Umbilical cord (tissue), 2 donors: Measurements from ENCODE around the gene GAA. TPM values are rescaled to one million over a fixed set of nuclear protein-coding genes. Genes with fewer than 3 reads are reported as not detected.

ENCODE experiments used
- DNase-seq: peaks from one replicate; pipeline ENCODE4 v3.0.0-alpha.2; 2015; ENCODE audit warnings: low spot score
- total RNA-seq: library from RNA; depleted of rRNA; stranded (reverse); fragments of >200 nt; gene quantifications from one replicate; pipeline ENCODE4 v1.2.3, GENCODE V29; 2014; ENCODE audit warnings: low replicate concordance; ENCODE audit not compliant: insufficient read depth

The GAA gene
- total RNA-seq, 1 donor from 2014 or later, result 29.9 TPM

DNA sequence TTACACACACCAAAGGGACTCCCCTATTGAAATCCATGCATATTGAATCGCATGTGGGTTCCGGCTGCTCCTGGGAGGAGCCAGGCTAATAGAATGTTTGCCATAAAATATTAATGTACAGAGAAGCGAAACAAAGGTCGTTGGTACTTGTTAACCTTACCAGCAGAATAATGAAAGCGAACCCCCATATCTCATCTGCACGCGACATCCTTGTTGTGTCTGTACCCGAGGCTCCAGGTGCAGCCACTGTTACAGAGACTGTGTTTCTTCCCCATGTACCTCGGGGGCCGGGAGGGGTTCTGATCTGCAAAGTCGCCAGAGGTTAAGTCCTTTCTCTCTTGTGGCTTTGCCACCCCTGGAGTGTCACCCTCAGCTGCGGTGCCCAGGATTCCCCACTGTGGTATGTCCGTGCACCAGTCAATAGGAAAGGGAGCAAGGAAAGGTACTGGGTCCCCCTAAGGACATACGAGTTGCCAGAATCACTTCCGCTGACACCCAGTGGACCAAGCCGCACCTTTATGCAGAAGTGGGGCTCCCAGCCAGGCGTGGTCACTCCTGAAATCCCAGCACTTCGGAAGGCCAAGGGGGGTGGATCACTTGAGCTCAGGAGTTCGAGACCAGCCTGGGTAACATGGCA is 2.2 kb downstream of the GAA start:
- DNase-seq, result no peak

GRCh38 chr17:80104321-80104955 is 3.1 kb downstream of the GAA start:
- DNase-seq, result peak; percentile 44

DNA sequence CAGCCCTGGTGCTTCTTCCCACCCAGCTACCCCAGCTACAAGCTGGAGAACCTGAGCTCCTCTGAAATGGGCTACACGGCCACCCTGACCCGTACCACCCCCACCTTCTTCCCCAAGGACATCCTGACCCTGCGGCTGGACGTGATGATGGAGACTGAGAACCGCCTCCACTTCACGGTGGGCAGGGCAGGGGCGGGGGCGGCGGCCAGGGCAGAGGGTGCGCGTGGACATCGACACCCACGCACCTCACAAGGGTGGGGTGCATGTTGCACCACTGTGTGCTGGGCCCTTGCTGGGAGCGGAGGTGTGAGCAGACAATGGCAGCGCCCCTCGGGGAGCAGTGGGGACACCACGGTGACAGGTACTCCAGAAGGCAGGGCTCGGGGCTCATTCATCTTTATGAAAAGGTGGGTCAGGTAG is 3.6 kb downstream of the GAA start:
- no peak for DNase-seq

DNA sequence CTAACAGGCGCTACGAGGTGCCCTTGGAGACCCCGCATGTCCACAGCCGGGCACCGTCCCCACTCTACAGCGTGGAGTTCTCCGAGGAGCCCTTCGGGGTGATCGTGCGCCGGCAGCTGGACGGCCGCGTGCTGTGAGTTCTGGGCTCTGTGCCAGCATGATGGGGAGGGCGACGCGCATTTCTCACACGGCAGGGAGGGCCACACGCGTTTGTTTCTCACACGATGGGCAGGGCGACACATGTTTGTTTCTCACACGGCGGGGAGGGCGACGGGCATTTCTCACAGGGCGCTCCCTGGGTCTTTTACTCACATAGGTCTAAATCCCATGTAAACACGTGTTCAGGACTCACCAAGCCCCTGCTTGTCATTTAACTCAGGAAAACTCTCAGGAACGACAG is 4.4 kb downstream of the GAA start:
- no peak for DNase-seq

GRCh38 chr17:80106176-80106575 is 4.8 kb downstream of the GAA start:
- DNase-seq, result peak; percentile 21

- DNase-seq, result no peak
Measured at GRCh38 chr17:80106751-80107150, 5.4 kb downstream of the GAA start.

DNA sequence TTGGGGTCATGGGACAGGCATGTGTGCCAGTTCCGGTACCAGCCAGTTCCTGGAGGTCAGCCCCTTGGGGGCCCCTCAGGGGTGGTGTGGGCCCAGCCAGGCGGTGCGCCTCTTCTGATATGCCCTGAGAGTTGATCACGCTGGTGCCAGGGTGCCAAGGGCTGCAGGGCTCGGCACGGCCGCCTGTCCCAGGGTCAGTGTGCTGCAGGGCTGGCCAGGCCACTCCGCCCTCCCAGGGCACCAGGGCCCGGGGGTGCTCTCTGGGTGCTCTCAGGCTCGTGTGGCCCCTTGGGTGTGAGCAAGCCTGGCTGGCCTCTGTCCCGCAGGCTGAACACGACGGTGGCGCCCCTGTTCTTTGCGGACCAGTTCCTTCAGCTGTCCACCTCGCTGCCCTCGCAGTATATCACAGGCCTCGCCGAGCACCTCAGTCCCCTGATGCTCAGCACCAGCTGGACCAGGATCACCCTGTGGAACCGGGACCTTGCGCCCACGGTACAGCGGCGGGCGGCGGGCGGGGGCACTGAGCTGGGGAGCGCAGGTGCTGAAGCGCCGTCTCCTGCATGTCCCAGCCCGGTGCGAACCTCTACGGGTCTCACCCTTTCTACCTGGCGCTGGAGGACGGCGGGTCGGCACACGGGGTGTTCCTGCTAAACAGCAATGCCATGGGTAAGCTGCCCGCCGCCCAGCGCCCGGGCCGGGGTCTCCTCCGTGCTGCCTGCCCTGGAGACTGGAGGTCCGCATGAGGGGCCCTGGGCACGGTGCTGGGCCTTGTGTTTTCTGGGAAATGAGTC is 6.0 kb downstream of the GAA start:
- DNase-seq, result no peak

- no peak for DNase-seq
Measured at GRCh38 chr17:80108036-80108971, 6.9 kb downstream of the GAA start.

DNA sequence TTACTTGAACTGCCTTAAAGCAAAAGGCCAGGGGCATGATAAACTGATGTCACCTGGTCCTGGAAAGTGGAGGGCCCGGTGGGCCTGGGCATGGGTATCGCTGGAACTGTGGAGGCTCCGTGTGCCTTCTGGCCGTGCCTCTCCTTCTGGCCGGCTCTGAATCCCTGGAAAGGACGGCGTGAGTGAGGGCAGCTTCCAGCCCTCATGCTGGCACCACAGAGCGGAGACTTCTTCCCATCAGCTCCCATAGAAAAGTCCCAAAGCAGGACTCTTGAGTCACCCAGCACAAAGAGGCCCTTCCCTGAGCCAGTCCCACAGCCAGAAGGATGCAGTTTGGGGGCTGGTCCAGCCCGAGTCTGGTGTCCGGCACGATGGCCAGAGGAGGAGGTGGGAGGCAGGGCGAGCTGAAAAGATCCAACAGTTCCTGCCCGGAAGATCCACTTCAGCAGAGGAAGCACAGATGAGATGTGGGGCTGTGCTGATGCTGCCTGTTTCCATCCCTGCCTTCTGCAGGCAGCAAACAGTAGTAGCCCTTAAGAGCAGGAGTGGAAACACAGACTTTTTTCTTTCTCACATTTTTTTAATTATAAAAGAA is 7.8 kb downstream of the GAA start:
- DNase-seq, result no peak

DNA sequence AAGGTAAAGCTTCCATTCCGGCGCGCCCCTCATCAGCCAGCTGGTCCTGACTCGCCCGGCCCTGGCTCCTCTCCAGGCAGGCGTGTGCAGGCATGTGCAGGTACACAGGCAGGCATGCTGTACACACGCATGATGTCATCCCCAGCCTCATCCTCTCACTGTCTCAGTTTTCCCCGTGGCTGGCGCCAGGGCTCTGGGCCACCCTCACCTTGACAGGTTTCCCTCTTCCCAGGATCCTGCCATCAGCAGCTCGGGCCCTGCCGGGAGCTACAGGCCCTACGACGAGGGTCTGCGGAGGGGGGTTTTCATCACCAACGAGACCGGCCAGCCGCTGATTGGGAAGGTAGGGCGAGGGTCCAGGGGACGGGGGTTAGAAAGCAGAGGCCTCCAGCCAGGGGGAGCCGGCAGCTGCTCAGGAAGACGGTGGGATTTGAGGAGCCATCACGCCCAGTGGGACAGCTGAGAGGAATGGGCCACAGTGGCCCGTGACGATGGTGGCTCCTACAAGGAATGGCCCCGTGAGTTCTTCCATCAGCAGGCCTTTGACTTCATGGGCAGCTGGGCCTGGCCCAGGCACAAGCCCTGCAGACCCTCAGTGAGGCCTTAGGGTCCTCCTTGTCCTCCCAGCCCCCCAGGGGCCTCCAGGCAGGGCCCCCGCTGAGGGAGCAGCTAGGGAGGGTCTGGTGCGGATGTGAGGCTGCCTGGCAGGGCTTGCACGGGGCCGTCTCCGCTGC is 8.5 kb downstream of the GAA start:
- peak; percentile 72 for DNase-seq

DNA sequence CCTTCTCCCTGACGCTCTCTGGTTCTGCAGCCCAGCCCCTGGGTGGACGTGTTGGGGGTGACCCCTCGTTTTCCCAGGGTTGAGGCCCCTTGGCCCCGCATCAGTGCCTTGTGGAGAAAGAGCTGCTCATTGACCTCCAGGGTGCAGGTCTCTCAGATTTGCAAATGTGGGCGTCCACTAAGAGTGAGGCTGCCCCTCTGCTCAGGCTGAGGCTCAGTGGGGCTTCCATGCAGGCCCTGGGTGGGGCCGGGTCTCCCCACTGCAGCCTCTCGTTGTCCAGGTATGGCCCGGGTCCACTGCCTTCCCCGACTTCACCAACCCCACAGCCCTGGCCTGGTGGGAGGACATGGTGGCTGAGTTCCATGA is 9.0 kb downstream of the GAA start:
- DNase-seq, result no peak

GRCh38 chr17:80110927-80111701 is 9.7 kb downstream of the GAA start:
- DNase-seq, result no peak

DNA sequence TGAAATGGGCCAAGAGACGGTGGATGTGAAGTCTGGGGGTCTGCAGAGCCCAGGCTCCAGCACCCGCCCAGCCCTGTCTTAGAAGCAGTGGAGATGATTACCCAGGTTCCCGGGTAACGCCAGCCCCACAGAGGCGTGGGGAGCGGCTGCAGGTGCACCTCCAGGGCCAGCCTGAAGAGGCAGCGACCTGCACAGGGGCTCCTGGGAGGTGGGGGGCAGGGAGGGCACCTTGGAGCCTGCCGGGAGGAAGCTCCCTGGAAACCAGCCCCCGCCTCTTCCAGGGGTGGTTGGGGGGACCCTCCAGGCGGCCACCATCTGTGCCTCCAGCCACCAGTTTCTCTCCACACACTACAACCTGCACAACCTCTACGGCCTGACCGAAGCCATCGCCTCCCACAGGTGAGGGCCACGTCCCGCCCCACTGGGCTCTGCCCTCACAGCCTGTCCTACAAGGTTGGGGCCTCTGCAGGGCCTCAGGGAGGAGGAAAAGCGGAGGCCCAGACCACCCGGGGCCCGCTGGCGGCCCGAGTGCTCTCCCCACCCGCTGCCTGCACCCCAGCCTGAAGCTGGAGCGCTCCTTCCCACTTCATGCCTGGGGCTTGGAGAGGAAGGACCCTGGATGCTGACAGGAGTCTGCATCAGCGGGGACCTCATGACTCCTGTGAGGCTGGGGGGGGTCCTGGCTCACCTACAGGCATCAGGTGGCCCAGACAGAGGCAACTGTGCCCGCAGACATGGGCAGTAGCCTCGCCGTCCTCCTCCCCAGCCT is 10.5 kb downstream of the GAA start:
- DNase-seq, result no peak

DNA sequence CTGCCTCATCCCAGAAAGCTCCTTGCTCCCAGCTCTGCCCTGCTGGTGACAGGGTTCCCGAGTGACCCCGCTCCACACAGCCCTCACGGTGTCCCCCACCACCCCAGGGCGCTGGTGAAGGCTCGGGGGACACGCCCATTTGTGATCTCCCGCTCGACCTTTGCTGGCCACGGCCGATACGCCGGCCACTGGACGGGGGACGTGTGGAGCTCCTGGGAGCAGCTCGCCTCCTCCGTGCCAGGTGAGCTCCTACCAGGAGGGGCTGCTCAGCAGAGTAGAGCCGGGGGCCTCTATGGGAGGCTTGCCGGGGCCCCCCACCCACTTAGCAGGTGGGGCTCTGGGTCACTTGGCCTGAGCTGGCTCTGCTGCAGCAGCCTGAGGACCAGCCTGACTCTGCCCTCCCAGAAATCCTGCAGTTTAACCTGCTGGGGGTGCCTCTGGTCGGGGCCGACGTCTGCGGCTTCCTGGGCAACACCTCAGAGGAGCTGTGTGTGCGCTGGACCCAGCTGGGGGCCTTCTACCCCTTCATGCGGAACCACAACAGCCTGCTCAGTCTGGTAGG is 11.2 kb downstream of the GAA start:
- no peak for DNase-seq

- no peak for DNase-seq
Measured at GRCh38 chr17:80113033-80113484, 11.7 kb downstream of the GAA start.

GRCh38 chr17:80114758-80115157 is 13.4 kb downstream of the GAA start:
- no peak for DNase-seq

GRCh38 chr17:80115159-80115558 is 13.8 kb downstream of the GAA start:
- DNase-seq, result no peak

DNA sequence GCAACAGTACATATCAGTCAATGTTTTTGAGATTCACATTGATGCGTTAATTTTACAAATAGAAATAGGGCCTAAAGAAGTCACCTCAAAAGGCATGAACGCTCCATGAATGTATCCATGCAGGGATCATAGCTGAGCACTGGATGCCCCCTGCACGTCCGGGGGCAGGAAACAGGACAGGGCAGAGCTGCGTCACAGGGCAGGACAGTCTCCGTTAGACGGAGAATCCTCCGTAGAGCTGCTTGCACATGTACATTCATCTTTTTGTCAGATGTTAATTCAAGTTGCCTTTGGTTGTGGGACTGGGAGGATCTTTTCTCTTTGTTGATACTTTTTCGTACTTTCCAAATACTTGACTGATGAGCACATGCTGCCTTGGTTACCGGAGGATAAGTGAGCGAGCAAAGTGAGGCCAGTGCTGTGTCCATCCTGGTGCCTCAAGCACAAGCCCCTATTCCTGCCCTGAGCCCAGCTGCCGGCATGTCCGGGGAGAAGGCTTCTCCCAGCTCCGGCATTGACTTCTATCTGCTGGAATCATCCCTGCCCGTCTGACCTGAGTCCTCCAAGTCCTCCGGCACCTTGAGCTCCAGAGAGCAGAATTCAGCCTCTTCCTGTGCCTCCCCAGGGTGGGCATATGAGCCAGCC is 15.0 kb downstream of the GAA start:
- DNase-seq, result no peak
